GM20000 (cell line): ENCODE data around the gene MYOZ1.

Source experiments
- DNase-seq: peaks from one replicate; pipeline ENCODE4 v3.0.0; 2012; ENCODE audit warnings: low spot score
- TF ChIP-seq, protein P1 (sequence below): IDR thresholded peaks from 2 replicates; pipeline ENCODE4 v1.5.1; 2012; ENCODE audit warnings: mild to moderate bottlenecking, control low read depth; ENCODE audit errors: extremely low read depth, missing control alignments

MYOZ1 gene

DNA sequence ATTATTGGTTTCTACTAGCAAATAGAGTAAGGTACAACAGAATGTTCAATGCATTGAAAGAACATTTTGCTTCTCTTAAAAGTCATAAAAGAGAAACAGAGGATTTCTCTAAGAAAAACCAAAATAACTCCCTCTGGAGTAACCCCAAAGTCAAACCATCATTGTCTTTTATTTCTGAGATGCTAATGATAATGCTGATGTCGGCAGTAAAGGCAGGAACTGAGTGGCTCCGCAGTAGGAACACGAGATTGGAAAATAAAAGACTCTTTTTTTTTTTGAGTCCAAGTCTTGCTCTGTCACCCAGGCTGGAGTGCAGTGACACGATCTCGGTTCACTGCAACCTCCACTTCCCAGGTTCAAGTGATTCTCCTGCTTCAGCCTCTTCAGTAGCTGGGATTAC is 47.5 kb downstream of the MYOZ1 start:
- no peak for DNase-seq
- TF ChIP-seq, protein P1, sequence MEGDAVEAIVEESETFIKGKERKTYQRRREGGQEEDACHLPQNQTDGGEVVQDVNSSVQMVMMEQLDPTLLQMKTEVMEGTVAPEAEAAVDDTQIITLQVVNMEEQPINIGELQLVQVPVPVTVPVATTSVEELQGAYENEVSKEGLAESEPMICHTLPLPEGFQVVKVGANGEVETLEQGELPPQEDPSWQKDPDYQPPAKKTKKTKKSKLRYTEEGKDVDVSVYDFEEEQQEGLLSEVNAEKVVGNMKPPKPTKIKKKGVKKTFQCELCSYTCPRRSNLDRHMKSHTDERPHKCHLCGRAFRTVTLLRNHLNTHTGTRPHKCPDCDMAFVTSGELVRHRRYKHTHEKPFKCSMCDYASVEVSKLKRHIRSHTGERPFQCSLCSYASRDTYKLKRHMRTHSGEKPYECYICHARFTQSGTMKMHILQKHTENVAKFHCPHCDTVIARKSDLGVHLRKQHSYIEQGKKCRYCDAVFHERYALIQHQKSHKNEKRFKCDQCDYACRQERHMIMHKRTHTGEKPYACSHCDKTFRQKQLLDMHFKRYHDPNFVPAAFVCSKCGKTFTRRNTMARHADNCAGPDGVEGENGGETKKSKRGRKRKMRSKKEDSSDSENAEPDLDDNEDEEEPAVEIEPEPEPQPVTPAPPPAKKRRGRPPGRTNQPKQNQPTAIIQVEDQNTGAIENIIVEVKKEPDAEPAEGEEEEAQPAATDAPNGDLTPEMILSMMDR, result no peak

DNA sequence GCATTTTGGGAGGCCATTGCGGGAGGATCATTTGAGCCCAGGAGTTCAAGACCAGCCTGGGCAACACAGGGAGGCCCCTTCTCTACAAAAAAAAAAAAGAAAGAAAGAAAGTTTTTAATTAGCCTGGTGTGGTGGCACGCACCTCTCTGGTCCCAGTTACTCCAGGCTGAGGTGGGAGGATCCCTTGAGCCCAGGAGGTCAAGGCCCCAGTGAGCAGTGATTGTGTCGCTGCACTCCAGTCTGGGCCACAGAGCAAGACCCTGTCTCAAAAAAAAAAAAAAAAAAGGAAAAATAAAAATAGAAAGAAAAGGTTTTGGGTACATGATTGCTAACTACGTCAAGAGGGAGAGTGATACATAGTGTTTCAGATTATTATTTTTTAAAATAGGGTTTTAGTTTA is 48.2 kb downstream of the MYOZ1 start:
- no peak for DNase-seq
- TF ChIP-seq, protein P1, result no peak

DNA sequence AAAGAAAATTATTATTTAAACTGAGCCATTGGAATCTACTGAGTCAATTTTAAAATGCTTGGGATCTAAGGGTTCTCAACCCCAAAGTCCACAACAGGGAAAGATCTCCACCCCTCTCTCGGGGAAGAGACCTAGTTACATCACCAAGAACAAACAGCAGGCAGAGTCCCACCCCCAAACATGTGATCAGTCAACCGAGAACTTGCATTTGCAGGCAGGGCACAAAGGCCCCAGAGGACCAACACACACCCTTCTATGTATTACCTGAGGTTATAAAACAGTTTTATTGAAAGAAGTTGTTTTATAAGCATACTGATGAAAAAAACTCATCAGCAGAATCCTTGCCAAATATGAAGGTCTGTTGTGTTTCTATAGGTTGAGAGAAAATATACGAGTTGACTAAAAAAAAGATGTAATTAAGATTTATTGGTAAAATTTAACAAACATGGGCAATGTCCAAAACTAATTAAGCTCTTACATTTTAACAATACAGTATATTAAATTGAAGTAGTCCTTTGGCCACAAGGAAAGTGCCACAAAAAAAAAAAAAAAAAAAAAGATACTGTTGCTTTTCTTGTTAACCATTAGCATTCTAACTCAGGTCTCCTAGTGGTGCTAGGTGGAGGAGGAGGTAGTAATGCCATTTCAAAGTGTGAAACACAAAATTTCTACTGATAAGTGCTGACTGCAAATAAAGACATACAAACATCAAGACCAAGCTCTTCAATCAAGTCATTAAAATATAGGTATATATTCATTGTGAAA is 49.2 kb downstream of the MYOZ1 start:
- TF ChIP-seq, protein P1, result no peak
- DNase-seq, result peak; percentile 36

DNA sequence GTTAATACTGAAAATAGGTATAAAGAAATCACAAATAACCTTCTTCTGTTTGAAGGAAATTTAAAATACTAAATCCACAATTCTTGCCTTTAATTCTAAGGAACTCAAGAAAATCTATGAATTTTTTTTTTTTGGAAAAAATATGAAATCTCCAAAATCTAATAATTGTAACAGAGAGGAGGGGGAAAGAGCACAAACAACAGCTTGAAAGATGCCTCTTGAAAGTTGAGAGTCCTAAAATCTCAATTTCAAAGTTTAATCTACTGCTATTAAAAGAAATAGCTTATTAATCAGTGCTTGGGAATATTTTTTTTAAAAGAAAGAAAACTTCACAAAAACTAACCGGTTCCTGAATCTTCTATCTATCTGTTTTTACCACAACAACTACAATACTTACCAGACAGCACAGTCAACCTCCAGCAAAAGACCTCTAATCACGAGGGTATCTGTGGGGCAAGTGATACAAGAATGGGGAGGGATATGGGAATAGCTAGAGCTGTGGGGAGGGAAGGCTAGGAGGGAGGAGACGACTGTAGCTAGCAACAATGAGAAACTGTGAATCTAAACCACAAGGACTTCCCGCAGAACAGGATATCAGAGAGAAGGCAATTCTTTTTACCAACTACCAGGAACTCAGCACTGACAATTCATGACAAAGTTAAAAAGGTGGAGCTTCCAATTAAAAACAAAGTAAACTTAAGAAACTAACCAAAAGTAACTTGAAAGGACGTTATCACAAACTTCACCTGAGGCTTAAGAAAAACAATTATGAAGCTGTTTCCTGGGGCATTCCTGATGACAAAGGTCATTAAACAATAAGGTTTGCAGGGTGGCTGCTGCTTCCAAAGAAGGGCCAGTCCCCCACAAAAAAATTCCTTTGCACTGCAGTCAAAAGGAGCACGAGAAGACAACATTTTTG is 50.1 kb downstream of the MYOZ1 start, which contains the start of gene USP54:
USP54 (minus strand) TSS at position 462 of the 919 bp plus-strand sequence. CDS start 15,684 bp downstream, outside the sequence.
- DNase-seq, result peak; percentile 17
- TF ChIP-seq, protein P1, result no peak

DNA sequence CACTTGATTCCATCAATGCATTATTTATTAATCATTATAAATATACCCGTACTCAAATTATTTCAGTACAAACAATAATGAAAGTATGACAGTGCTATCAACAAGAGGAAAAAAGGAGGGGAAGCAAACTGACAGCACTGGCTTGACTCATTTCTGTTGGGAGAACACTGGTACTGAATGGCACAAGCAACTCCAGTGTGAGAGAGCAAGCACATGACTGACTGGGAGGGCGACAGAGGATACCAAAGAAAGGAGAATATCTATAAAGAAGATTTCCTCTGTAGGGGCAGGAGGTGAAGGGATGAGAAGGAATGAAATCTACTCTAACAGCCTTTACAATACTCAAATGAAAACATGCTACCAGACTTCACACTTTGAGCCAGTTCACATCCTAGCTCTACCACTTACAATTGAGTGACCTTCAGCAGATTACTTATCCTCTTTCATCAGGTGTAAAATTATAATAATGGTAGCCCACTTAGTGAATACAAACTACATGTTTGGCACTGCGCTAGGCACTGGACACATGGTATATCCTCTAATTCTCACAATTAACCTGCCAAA is 51.6 kb downstream of the MYOZ1 start:
- TF ChIP-seq, protein P1, result no peak
- no peak for DNase-seq

DNA sequence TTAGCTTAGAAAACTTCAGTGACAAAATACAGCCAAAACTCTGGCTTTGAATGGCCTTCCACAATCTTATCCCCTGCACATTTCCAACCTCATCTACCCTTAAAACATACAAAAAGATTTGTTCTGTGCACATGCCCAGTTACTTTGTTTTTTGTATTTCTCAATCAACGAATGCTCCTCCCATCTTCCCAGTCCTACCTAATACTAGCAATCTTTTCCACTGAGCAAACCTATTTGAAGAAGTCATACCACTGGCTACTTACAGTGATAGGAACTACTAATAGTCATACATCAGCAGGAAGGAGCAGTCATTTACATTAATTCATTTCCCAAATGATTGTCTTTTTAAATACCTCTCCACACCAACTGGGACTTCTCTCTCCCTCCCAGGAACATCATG is 52.6 kb downstream of the MYOZ1 start:
- TF ChIP-seq, protein P1, result no peak

More for the DNA sequence above, 52.6 kb downstream of the MYOZ1 start:
- DNase-seq, result no peak
